ENCODE data around the gene UBE2D3. TPM values are rescaled to one million over a fixed set of nuclear protein-coding genes. Genes with fewer than 3 reads are reported as not detected.

Gene UBE2D3
- total RNA-seq, 1 donor from 2014 or later, result 294 TPM

GRCh38 chr4:102754044-102754443, 73.3 kb downstream of the UBE2D3 start:
- no peak for DNase-seq

- no peak for DNase-seq
Measured at GRCh38 chr4:102751941-102752340, 75.4 kb downstream of the UBE2D3 start.

Small RNA genes within 50 kb of the gene (small RNA-seq; reads per million reads assigned to genes)
- not detected for gene RNU7-151P (ENCODE audit: low replicate concordance)

Other genes starting within 250 kb of the UBE2D3 start
- gene MANBA, start 66.6 kb downstream of the UBE2D3 start, total RNA-seq, result 35.1 TPM
- gene CISD2, start 41.4 kb upstream of the UBE2D3 start, total RNA-seq, result 14.1 TPM
- 2.7 TPM for gene SLC9B1, start 192.2 kb upstream of the UBE2D3 start, total RNA-seq
- gene SLC9B2, start 249.2 kb upstream of the UBE2D3 start, total RNA-seq, result 11.9 TPM

All from tongue (tissue), 3 donors.